SK-N-SH (cell line): Measurements from ENCODE around the gene SSTR3. TPM values are rescaled to one million over a fixed set of nuclear protein-coding genes. Genes with fewer than 3 reads are reported as not detected.

Source experiments
- CTCF ChIA-PET: fragments of 300-600, 350-600 bp; formaldehyde crosslinking; extraction: SDS; loops from one replicate; lab custom pipeline; 2021; lab: Yijun Ruan, JAX
- POLR2A ChIA-PET: fragments of 350-600 bp; sonication (Branson Sonifier 250); formaldehyde crosslinking; extraction: SDS; loops from one replicate; lab custom pipeline; 2020; ENCODE audit warnings: antibody characterized with exemption, inconsistent platforms; lab: Yijun Ruan, JAX
- DNase-seq: peaks from one replicate; pipeline ENCODE4 v3.0.0; 2012
- H2AFZ ChIP-seq: fragments of 200-600 bp; sonication (generic); 2 replicates; pipeline ENCODE4 v1.8.1; 2016; ENCODE audit warnings: antibody characterized with exemption, mild to moderate bottlenecking, low read depth
- H3F3A ChIP-seq: fragments of 200-600 bp; sonication (generic); replicated peaks from 2 replicates; pipeline ENCODE3; 2016; ENCODE audit warnings: antibody characterized with exemption, mild to moderate bottlenecking; ENCODE audit not compliant: insufficient read depth
- H3K27ac ChIP-seq, 2 experiments: fragments of 200-500 bp in 1 of 2; fragments of 200-600 bp in 1 of 2; sonication (Bioruptor generic) in 1 of 2; sonication (generic), shearing (Covaris generic) in 1 of 2; 2 replicates each; pipeline versions ENCODE4 v1.5.1 to v1.6.1; 2014 to 2016; ENCODE audit warnings: low read depth in 2 of 2, inconsistent platforms in 1 of 2, low read length in 1 of 2, mild to moderate bottlenecking in 1 of 2, mixed read lengths in 1 of 2
- H3K27me3 ChIP-seq: fragments of 200-600 bp; sonication (generic), shearing (Covaris generic); 2 replicates; pipeline ENCODE4 v1.6.1; 2016; ENCODE audit warnings: mixed run types; ENCODE audit not compliant: insufficient read depth
- H3K36me3 ChIP-seq, 2 experiments: fragments of 200-500 bp in 1 of 2; fragments of 200-600 bp in 1 of 2; sonication (Bioruptor generic) in 1 of 2; sonication (generic) in 1 of 2; replicated peaks in 1 of 2; 2 replicates each; pipeline versions ENCODE3 to v1.5.1; 2014 to 2016; ENCODE audit warnings: low read length in 1 of 2, mild to moderate bottlenecking in 1 of 2; ENCODE audit not compliant: insufficient read depth in 2 of 2, control insufficient read depth in 1 of 2
- H3K4me1 ChIP-seq, 2 experiments: fragments of 200-500 bp in 1 of 2; fragments of 200-600 bp in 1 of 2; sonication (Bioruptor generic) in 1 of 2; sonication (generic), shearing (Covaris generic) in 1 of 2; 2 replicates each; pipeline versions ENCODE4 v1.5.1 to v1.6.1; 2014 to 2016; ENCODE audit warnings: low read depth in 1 of 2, low read length in 1 of 2, mixed run types in 1 of 2; ENCODE audit not compliant: insufficient read depth in 2 of 2, control insufficient read depth in 1 of 2
- H3K4me2 ChIP-seq: fragments of 200-600 bp; sonication (generic), shearing (Covaris generic); 2 replicates; pipeline ENCODE4 v1.6.1; 2017; ENCODE audit warnings: mixed run types
- H3K4me3 ChIP-seq, 2 experiments: fragments of 200-500 bp in 1 of 2; fragments of 200-600 bp in 1 of 2; sonication (Bioruptor generic) in 1 of 2; sonication (generic), shearing (Covaris generic) in 1 of 2; 2 replicates each; pipeline versions ENCODE4 v1.5.1 to v1.8.1; 2014 to 2016; ENCODE audit warnings: low read depth in 2 of 2, inconsistent platforms in 1 of 2, low read length in 1 of 2, mild to moderate bottlenecking in 1 of 2, mixed read lengths in 1 of 2, moderate library complexity in 1 of 2
- H3K79me2 ChIP-seq: fragments of 200-600 bp; sonication (generic); 2 replicates; pipeline ENCODE4 v1.8.1; 2017; ENCODE audit warnings: mild to moderate bottlenecking; ENCODE audit not compliant: insufficient read depth
- H3K9ac ChIP-seq: fragments of 200-600 bp; sonication (generic); 2 replicates; pipeline ENCODE4 v1.6.1; 2017; ENCODE audit warnings: mixed run types
- H3K9me2 ChIP-seq: fragments of 200-600 bp; sonication (generic); 2 replicates; pipeline ENCODE4 v1.6.1; 2017; ENCODE audit warnings: mixed run types
- H3K9me3 ChIP-seq: fragments of 200-600 bp; sonication (generic); 2 replicates; pipeline ENCODE4 v1.6.1; 2017; ENCODE audit warnings: mixed run types, mild to moderate bottlenecking, moderate library complexity
- H4K20me1 ChIP-seq: fragments of 200-600 bp; sonication (generic); 2 replicates; pipeline ENCODE4 v1.6.1; 2017; ENCODE audit warnings: mild to moderate bottlenecking, mixed run types; ENCODE audit not compliant: insufficient read depth
- EP300 ChIP-seq, 2 experiments: IDR thresholded peaks; 2 replicates each; pipeline versions ENCODE4 v1.4.0 to v1.6.1; 2012; ENCODE audit warnings: borderline replicate concordance in 1 of 2, low read depth in 1 of 2, low read length in 1 of 2
- FOSL2 ChIP-seq: IDR thresholded peaks from 2 replicates; pipeline ENCODE4 v1.4.0; 2012; ENCODE audit warnings: low read depth, mild to moderate bottlenecking, moderate library complexity, borderline replicate concordance
- FOXJ3 ChIP-seq: sonication (generic); formaldehyde crosslinking; IDR thresholded peaks from 2 replicates; pipeline ENCODE4 v1.5.1; 2020; ENCODE audit warnings: mild to moderate bottlenecking, missing genetic modification reagents
- FOXM1 ChIP-seq: IDR thresholded peaks from 2 replicates; pipeline ENCODE4 v1.4.0; 2012; ENCODE audit warnings: low read depth, mild to moderate bottlenecking
- MEF2A ChIP-seq: IDR thresholded peaks from 2 replicates; pipeline ENCODE4 v1.4.0; 2012; ENCODE audit warnings: low read depth, borderline replicate concordance
- MXI1 ChIP-seq: IDR thresholded peaks from 2 replicates; pipeline ENCODE4 v1.6.1; 2012; ENCODE audit warnings: mild to moderate bottlenecking, low read depth, low read length, improper control_type of control experiment
- PBX3 ChIP-seq: IDR thresholded peaks from 2 replicates; pipeline ENCODE4; 2012
- RFX5 ChIP-seq: IDR thresholded peaks from 2 replicates; pipeline ENCODE4 v1.6.1; 2012; ENCODE audit warnings: mild to moderate bottlenecking, improper control_type of control experiment, low read length
- SIN3A ChIP-seq: IDR thresholded peaks from 2 replicates; pipeline ENCODE4 v1.6.1; 2012; ENCODE audit warnings: low read depth, mild to moderate bottlenecking, low read length, moderate library complexity, borderline replicate concordance
- SMC3 ChIP-seq: IDR thresholded peaks from 2 replicates; pipeline ENCODE4 v1.6.1; 2012; ENCODE audit warnings: low read depth, low read length, improper control_type of control experiment
- YY1 ChIP-seq: IDR thresholded peaks from 2 replicates; pipeline ENCODE4 v1.4.0; 2012; ENCODE audit warnings: low read depth, mild to moderate bottlenecking
- ZBTB33 ChIP-seq: IDR thresholded peaks from 2 replicates; pipeline ENCODE4 v1.4.0; 2012; ENCODE audit warnings: low read depth, borderline replicate concordance
- WGBS: methylation state at CpG from one replicate; pipeline ENCODE4 v1.1.6; 2017; ENCODE audit warnings: low lambda C conversion rate; 5-methylcytosine and 5-hydroxymethylcytosine counted together
- polyA plus RNA-seq, 3 experiments: library from polyadenylated mRNA; depleted of rRNA; stranded (reverse); fragments of >200 nt; gene quantifications; 2 replicates each; pipeline ENCODE4 v1.2.3, GENCODE V29; 2012

Gene SSTR3
- polyA plus RNA-seq, 1 of the 3 experiments (the other 2 are of a cell fraction) = not detected

- DNase-seq = no peak
- H3K36me3 ChIP-seq = no peaks in the 10 kb centered on the region
- WGBS = 64% methylated on average over 6 of the region's 6 CpGs
- ChIA-PET POLR2A (no interaction called here), CTCF (no interaction called here)
- no peak overlapping the region for H3K9ac ChIP-seq
- H3K4me2 ChIP-seq = no peak overlapping the region
- no peaks in the 10 kb centered on the region for H3K4me1 ChIP-seq
- H3K27me3 ChIP-seq = no peaks in the 10 kb centered on the region; the same call in 1 of the 2 replicates
- no peaks in the 10 kb centered on the region for H3K9me2 ChIP-seq
- H3F3A ChIP-seq = no peaks in the 10 kb centered on the region
- no peaks in the 10 kb centered on the region for H4K20me1 ChIP-seq
- no peak overlapping the region for H2AFZ ChIP-seq
- no peaks in the 10 kb centered on the region for H3K79me2 ChIP-seq
- no peak for TF ChIP-seq FOXJ3 (CRISPR knock-in tag)
- no peaks in the 10 kb centered on the region for H3K9me3 ChIP-seq
- H3K27ac ChIP-seq = no peak overlapping the region
- H3K4me3 ChIP-seq = no peak overlapping the region
These were observed 6.1 kb upstream of the SSTR3 start for GRCh38 chr22:37218399-37218770.

- H3K79me2 ChIP-seq = no peaks in the 10 kb centered on the region
- H4K20me1 ChIP-seq = no peaks in the 10 kb centered on the region
- H3K27ac ChIP-seq = no peak overlapping the region
- H3K9me3 ChIP-seq = no peaks in the 10 kb centered on the region
- H3K36me3 ChIP-seq = no peaks in the 10 kb centered on the region
- TF ChIP-seq FOSL2 (no peak), MEF2A (no peak), SIN3A (no peak), EP300 (IDR thresholded peaks at IDR 0.05; ENCODE audit: borderline replicate concordance in 1 of 2, low read depth in 1 of 2, low read length in 1 of 2) (no peak), YY1 (no peak), ZBTB33 (no peak)
- WGBS = 79% methylated on average over 9 of the region's 9 CpGs
- H2AFZ ChIP-seq = no peak overlapping the region
- H3K9me2 ChIP-seq = no peaks in the 10 kb centered on the region
- CTCF ChIA-PET = interaction anchor here (0.7 to 3.4 kb wide), 4 partner anchors 9 to 49 kb away, joined by 3 to 17 read pairs (median 8); no protein-coding TSS in a partner anchor
- H3K4me3 ChIP-seq = no peak overlapping the region
- POLR2A ChIA-PET = no interaction called here
- no peaks in the 10 kb centered on the region for H3F3A ChIP-seq
- H3K4me1 ChIP-seq = peaks cover 0 to 10% of the 10 kb centered on the region in 2 experiments; a peak in 1 of 4 replicates
- no peak for DNase-seq
- H3K27me3 ChIP-seq = no peaks in the 10 kb centered on the region; the same call in 1 of the 2 replicates
- H3K9ac ChIP-seq = no peak overlapping the region
- H3K4me2 ChIP-seq = no peak overlapping the region
These were observed 3.6 kb upstream of the SSTR3 start for GRCh38 chr22:37215890-37216289.

- no peaks in the 10 kb centered on the region for H3K9me2 ChIP-seq
- TF ChIP-seq RFX5 (no peak), SMC3 (no peak), PBX3 (no peak), FOXM1 (no peak), MXI1 (no peak)
- no peaks in the 10 kb centered on the region for H3K36me3 ChIP-seq
- H4K20me1 ChIP-seq = no peaks in the 10 kb centered on the region
- no peak overlapping the region for H3K4me2 ChIP-seq
- H3K27me3 ChIP-seq = no peaks in the 10 kb centered on the region; the same call in 1 of the 2 replicates
- H3F3A ChIP-seq = no peaks in the 10 kb centered on the region
- 93% methylated on average over 13 of the region's 13 CpGs for WGBS
- peaks cover 0 to 10% of the 10 kb centered on the region in 2 experiments; a peak in 1 of 4 replicates for H3K4me1 ChIP-seq
- no peak overlapping the region for H2AFZ ChIP-seq
- no peaks in the 10 kb centered on the region for H3K9me3 ChIP-seq
- H3K27ac ChIP-seq = no peak overlapping the region
- no peaks in the 10 kb centered on the region for H3K79me2 ChIP-seq
- no peak overlapping the region for H3K9ac ChIP-seq
- no peak for DNase-seq
- CTCF ChIA-PET = interaction anchor here (1.5 to 3.4 kb wide), 2 partner anchors 15 to 46 kb away, joined by 4 to 17 read pairs; no protein-coding TSS in a partner anchor
- H3K4me3 ChIP-seq = no peak overlapping the region
- POLR2A ChIA-PET = no interaction called here
These were observed 2.4 kb upstream of the SSTR3 start for GRCh38 chr22:37214731-37215030.
